Tibial nerve (tissue), 4 donors: ENCODE data around the gene KCNQ1.

Experiments used
- EP300 ChIP-seq, 2 donors: sonication (generic); formaldehyde crosslinking; IDR thresholded peaks; one replicate each; pipeline ENCODE4 v1.6.1; 2017; ENCODE audit warnings: antibody characterized with exemption in 2 of 2, mild to moderate bottlenecking in 1 of 2
- POLR2A ChIP-seq, 2 donors: fragments of 450-650 bp; IDR thresholded peaks; one replicate each; pipeline ENCODE4 v1.6.1; 2017; ENCODE audit warnings: antibody characterized with exemption in 2 of 2, mild to moderate bottlenecking in 2 of 2, moderate library complexity in 2 of 2
- TF ChIP-seq, protein P1 (sequence below), 5 experiments: fragments of 200-600 bp in 3 of 5; fragments of 450-650 bp in 2 of 5; sonication (generic) in 3 of 5; IDR thresholded peaks; one replicate each; pipeline ENCODE4 v1.5.1; 2016 to 2019; ENCODE audit warnings: antibody characterized with exemption in 5 of 5, mild to moderate bottlenecking in 3 of 5, moderate library complexity in 2 of 5

GRCh38 chr11:2657697-2658284, 213.0 kb downstream of the KCNQ1 start:
- TF ChIP-seq POLR2A (IDR thresholded peaks at IDR 0.05) (no peak), EP300 (IDR thresholded peaks at IDR 0.05) (no peak)
- TF ChIP-seq, protein P1, sequence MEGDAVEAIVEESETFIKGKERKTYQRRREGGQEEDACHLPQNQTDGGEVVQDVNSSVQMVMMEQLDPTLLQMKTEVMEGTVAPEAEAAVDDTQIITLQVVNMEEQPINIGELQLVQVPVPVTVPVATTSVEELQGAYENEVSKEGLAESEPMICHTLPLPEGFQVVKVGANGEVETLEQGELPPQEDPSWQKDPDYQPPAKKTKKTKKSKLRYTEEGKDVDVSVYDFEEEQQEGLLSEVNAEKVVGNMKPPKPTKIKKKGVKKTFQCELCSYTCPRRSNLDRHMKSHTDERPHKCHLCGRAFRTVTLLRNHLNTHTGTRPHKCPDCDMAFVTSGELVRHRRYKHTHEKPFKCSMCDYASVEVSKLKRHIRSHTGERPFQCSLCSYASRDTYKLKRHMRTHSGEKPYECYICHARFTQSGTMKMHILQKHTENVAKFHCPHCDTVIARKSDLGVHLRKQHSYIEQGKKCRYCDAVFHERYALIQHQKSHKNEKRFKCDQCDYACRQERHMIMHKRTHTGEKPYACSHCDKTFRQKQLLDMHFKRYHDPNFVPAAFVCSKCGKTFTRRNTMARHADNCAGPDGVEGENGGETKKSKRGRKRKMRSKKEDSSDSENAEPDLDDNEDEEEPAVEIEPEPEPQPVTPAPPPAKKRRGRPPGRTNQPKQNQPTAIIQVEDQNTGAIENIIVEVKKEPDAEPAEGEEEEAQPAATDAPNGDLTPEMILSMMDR (IDR thresholded peaks at IDR 0.05), result no peak
